SK-N-SH treated with all-trans-retinoic acid at 6 μM for 48 hours (cell line): ENCODE data around the gene WFDC10A.

Source experiments
- CREB5 ChIP-seq: fragments of 250-450 bp; sonication (Bioruptor Pico); IDR thresholded peaks from 2 replicates; pipeline ENCODE4 v1.5.1; 2020; ENCODE audit warnings: low read depth, mild to moderate bottlenecking, moderate library complexity
- CSRNP3 ChIP-seq: fragments of 250-450 bp; sonication (Bioruptor Pico); IDR thresholded peaks from 2 replicates; pipeline ENCODE4 v1.5.1; 2021; ENCODE audit warnings: mild to moderate bottlenecking, moderate library complexity
- ISL1 ChIP-seq: fragments of 250-450 bp; sonication (Bioruptor Pico); IDR thresholded peaks from 2 replicates; pipeline ENCODE4 v2.1.2; 2022; ENCODE audit warnings: mild to moderate bottlenecking, moderate library complexity
- RARB ChIP-seq: fragments of 250-450 bp; sonication (Bioruptor Pico); IDR thresholded peaks from 2 replicates; pipeline ENCODE4 v1.8.0; 2021; ENCODE audit warnings: mild to moderate bottlenecking, moderate library complexity
- TCF4 ChIP-seq: fragments of 250-450 bp; sonication (Bioruptor Pico); IDR thresholded peaks from 2 replicates; pipeline ENCODE4 v1.8.0; 2021; ENCODE audit warnings: mild to moderate bottlenecking, moderate library complexity, borderline replicate concordance
- ZC3H10 ChIP-seq: fragments of 250-450 bp; sonication (Bioruptor Pico); IDR thresholded peaks from 2 replicates; pipeline ENCODE4 v1.5.1; 2021; ENCODE audit warnings: mild to moderate bottlenecking, moderate library complexity
- ZFP3 ChIP-seq: fragments of 250-450 bp; sonication (Bioruptor Pico); IDR thresholded peaks from 2 replicates; pipeline ENCODE4 v1.5.0; 2020; ENCODE audit warnings: mild to moderate bottlenecking, moderate library complexity
- ZNF70 ChIP-seq: fragments of 450-650 bp; formaldehyde crosslinking; IDR thresholded peaks from 2 replicates; pipeline ENCODE4 v1.5.0; 2020; ENCODE audit warnings: mild to moderate bottlenecking, moderate library complexity

GRCh38 chr20:45592574-45593189, 36.9 kb upstream of the WFDC10A start:
- TF ChIP-seq TCF4 (CRISPR knock-in tag) (no peak), ZC3H10 (CRISPR knock-in tag) (no peak), ZNF70 (CRISPR knock-in tag) (no peak), ISL1 (CRISPR knock-in tag) (no peak), ZFP3 (CRISPR knock-in tag) (no peak), CREB5 (CRISPR knock-in tag) (no peak), RARB (CRISPR knock-in tag) (no peak), CSRNP3 (CRISPR knock-in tag) (no peak)
